ENCODE data around the gene GAB2. TPM values are rescaled to one million over a fixed set of nuclear protein-coding genes. Genes with fewer than 3 reads are reported as not detected.

GAB2 gene
- total and polyA plus RNA-seq, 2 of the 13 experiments (the other 11 are each of a cell fraction or from before 2014, with no cell fraction given) = 4.1 to 8.6 TPM

DNA sequence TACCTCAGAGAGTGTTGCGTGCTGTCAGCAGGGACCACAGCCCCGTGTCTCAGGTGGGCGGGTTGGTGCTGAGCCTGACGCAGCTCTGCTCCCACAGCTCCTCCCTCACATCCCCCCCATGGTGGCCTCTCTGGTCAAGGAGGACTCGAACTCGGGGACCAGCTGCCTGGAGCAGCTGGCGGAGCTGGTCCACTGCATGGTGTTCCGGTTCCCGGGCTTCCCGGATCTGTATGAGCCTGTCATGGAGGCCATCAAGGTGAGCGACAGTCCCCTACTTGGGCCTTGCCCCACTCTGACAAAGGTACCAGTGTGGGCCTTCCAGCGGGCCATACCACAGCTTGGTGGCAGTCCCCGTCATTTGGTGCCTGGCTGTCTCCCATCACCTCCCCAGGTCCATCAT is 217.1 kb downstream of the GAB2 start:
- Histone ChIP-seq H3K4me2 (ENCODE audit: low read depth, low read length) (no peak overlapping the region), H3K4me1 (ENCODE audit: insufficient read depth, low read length) (peaks cover 29% of the 10 kb centered on the region), H3K27ac (ENCODE audit: extremely low read length, insufficient read depth, low read length) (no peak overlapping the region), H4K20me1 (ENCODE audit: insufficient read depth, low read length) (no peaks in the 10 kb centered on the region), H3K9ac (ENCODE audit: insufficient read depth, low read depth, low read length) (no peak overlapping the region), H3K27me3 (ENCODE audit: control insufficient read depth in 1 of 2, insufficient read depth in 2 of 2, low read length in 2 of 2) (no peaks in the 10 kb centered on the region), H2AFZ (ENCODE audit: low read length) (no peak overlapping the region), H3K36me3 (replicated peaks in 1 of 2; ENCODE audit: control insufficient read depth in 1 of 2, insufficient read depth in 2 of 2, low read length in 2 of 2) (peaks cover 12 to 34% of the 10 kb centered on the region in 2 experiments; a peak in 4 of 5 replicates), H3K4me3 (replicated peaks in 1 of 3; ENCODE audit: insufficient read depth in 1 of 3, low read depth in 2 of 3, low read length in 3 of 3) (no peak overlapping the region), H3K79me2 (ENCODE audit: insufficient read depth, low read length) (no peaks in the 10 kb centered on the region), H3K9me3 (ENCODE audit: low read length) (no peaks in the 10 kb centered on the region)
- FAIRE-seq = no peak
- no peak for DNase-seq (ENCODE audit: low spot score)
- POLR2A ChIA-PET = no interaction called here
- CTCF ChIA-PET (ENCODE audit: low intra/inter-chr PET ratio, low total read pairs) = no interaction called here
- TF ChIP-seq ZNF552 (CRISPR knock-in tag; IDR thresholded peaks at IDR 0.05; ENCODE audit: borderline replicate concordance) (no peak), HES4 (CRISPR knock-in tag; IDR thresholded peaks at IDR 0.05; ENCODE audit: borderline replicate concordance) (no peak), ZNF7 (CRISPR knock-in tag; IDR thresholded peaks at IDR 0.05) (no peak), KLF12 (CRISPR knock-in tag; IDR thresholded peaks at IDR 0.05; ENCODE audit: borderline replicate concordance) (no peak), PRPF4 (IDR thresholded peaks at IDR 0.05; ENCODE audit: low read depth, low read length, poor library complexity, severe bottlenecking) (no peak), KLF6 (CRISPR knock-in tag; IDR thresholded peaks at IDR 0.05) (no peak), ELF4 (CRISPR knock-in tag; IDR thresholded peaks at IDR 0.05; ENCODE audit: borderline replicate concordance) (no peak), SNAPC2 (CRISPR knock-in tag; IDR thresholded peaks at IDR 0.05) (no peak), ZSCAN20 (CRISPR knock-in tag; IDR thresholded peaks at IDR 0.05; ENCODE audit: borderline replicate concordance) (no peak), SIN3B (IDR thresholded peaks at IDR 0.05; ENCODE audit: low read length) (no peak), KLF16 (CRISPR knock-in tag; IDR thresholded peaks at IDR 0.05) (no peak), STAT5B (CRISPR knock-in tag; IDR thresholded peaks at IDR 0.05) (no peak), ZNF317 (CRISPR knock-in tag; IDR thresholded peaks at IDR 0.05) (no peak)
- TF ChIP-seq, protein P1, sequence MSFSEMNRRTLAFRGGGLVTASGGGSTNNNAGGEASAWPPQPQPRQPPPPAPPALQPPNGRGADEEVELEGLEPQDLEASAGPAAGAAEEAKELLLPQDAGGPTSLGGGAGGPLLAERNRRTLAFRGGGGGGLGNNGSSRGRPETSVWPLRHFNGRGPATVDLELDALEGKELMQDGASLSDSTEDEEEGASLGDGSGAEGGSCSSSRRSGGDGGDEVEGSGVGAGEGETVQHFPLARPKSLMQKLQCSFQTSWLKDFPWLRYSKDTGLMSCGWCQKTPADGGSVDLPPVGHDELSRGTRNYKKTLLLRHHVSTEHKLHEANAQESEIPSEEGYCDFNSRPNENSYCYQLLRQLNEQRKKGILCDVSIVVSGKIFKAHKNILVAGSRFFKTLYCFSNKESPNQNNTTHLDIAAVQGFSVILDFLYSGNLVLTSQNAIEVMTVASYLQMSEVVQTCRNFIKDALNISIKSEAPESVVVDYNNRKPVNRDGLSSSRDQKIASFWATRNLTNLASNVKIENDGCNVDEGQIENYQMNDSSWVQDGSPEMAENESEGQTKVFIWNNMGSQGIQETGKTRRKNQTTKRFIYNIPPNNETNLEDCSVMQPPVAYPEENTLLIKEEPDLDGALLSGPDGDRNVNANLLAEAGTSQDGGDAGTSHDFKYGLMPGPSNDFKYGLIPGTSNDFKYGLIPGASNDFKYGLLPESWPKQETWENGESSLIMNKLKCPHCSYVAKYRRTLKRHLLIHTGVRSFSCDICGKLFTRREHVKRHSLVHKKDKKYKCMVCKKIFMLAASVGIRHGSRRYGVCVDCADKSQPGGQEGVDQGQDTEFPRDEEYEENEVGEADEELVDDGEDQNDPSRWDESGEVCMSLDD (CRISPR knock-in tag; IDR thresholded peaks at IDR 0.05; ENCODE audit: borderline replicate concordance) = no peak
- WGBS (ENCODE audit: low lambda C conversion rate) = no CpG with 5 or more reads among the region's 13 CpGs
- in situ Hi-C loops (cut with HindIII; ENCODE audit: extremely low pct_ligation_motif_present, low pct_unique_long_range_greater_than_20kb) (no loop called here), intact Hi-C loops (cut with micrococcal nuclease; ENCODE audit: unreplicated experiment) (no loop called here)
- ATAC-seq = no peak
- BruUV-seq (replicated peaks) = no TSS peak
